Upper lobe of right lung (tissue), 1 donor: ENCODE results near the gene EML6. TPM values are rescaled to one million over a fixed set of nuclear protein-coding genes. Genes with fewer than 3 reads are reported as not detected.

ENCODE experiments used
- ATAC-seq: fragments of 200-7000 bp; cut with Tn5 transposase; one replicate; pipeline ENCODE4 v1.9.1; 2020; ENCODE audit warnings: mild to moderate bottlenecking, moderate library complexity
- DNase-seq: peaks from one replicate; pipeline ENCODE4 v3.0.0-alpha.2; 2020
- H3K27ac ChIP-seq: fragments of 200-600 bp; one replicate; pipeline ENCODE4 v1.8.0; 2022
- H3K27me3 ChIP-seq: fragments of 200-600 bp; one replicate; pipeline ENCODE4 v1.8.0; 2022; ENCODE audit warnings: mild to moderate bottlenecking
- H3K36me3 ChIP-seq: fragments of 200-600 bp; one replicate; pipeline ENCODE4 v1.8.0; 2022
- H3K4me1 ChIP-seq: fragments of 200-600 bp; one replicate; pipeline ENCODE4 v1.8.0; 2022
- H3K4me3 ChIP-seq: fragments of 200-600 bp; one replicate; pipeline ENCODE4 v1.8.0; 2022; ENCODE audit warnings: mild to moderate bottlenecking
- H3K9me3 ChIP-seq: fragments of 200-600 bp; one replicate; pipeline ENCODE4 v1.8.0; 2022
- CTCF ChIP-seq: fragments of 200-600 bp; IDR thresholded peaks from one replicate; pipeline ENCODE4 v1.8.0; 2022; ENCODE audit warnings: antibody characterized with exemption
- intact Hi-C: fragments of 100-400 bp; cut with DNase I; formaldehyde crosslinking; loops from one replicate; pipeline ENCODE4 v1.11.0; 2022
- total RNA-seq: library from RNA; stranded (reverse); fragmentation: NEBNext Ultra II Directional; extraction: Animal tissue kit (Norgen Biotek cat#: 25700); gene quantifications from one replicate; pipeline ENCODE4 v1.2.1, GENCODE V29; 2021
- donor health status: DM: no; HTN: yes; CAD: no; lungs with severe emphysema.

Gene EML6
- total RNA-seq, 1 donor from 2014 or later, result 1.4 TPM

DNA sequence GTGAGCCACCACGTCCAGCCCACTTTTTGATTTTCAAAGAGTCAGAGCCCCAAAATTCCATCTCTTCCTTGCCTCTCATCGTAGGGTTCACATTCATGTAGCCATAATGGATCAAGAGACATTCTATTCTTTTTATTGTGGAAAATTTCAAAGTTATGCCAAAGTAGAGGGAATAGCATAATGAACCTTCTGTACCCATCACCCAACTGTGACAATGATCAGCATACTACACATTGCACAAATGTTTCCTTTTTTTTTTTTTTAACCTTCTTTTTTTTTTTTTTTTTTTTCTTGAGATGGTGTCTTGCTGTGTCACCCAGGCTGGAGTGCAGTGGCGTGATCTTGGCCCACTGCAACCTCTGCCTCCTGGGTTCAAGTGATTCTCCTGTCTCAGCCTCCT, 162.4 kb downstream of the EML6 start:
- ATAC-seq, result no peak

DNA sequence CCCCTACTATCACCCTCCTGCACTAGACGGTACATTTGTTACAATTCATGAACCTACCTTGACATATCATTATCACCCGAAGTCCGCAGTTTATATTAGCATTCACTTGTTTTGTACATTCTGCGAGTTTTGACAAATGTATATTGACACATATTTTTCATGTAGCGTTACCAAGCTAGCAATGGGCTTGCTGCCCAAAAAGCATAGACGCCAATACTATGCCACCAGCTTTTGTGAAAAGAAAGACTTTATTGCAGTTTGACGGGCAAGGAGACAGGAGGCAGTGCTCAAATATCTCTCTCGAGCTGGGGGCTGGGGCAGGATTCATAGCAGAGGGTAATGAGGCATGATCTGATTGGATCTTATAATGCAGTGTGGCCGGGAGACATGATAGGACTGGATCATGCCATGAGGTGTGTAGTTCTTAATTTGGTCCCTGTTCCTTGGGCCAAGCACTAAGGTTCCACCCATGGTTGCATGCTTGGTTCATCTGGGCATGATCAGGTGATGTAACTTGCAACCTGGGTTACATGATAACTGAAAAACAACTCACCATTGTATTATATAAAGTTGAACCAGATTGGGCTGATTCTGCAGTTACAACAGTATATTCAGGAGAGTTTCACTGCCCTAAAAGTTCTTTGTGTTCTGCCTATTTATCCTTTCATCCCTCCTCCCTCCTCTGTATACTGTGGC, 164.5 kb downstream of the EML6 start:
- Histone ChIP-seq H3K4me1 (no peaks in the 10 kb centered on the region), H3K4me3 (no peak overlapping the region), H3K27me3 (no peaks in the 10 kb centered on the region), H3K27ac (no peak overlapping the region), H3K36me3 (no peaks in the 10 kb centered on the region), H3K9me3 (no peaks in the 10 kb centered on the region)
- ATAC-seq (no peak), DNase-seq (no peak)
- intact Hi-C loops, result no loop called here
- no peak for TF ChIP-seq CTCF

More for the DNA sequence above, 162.4 kb downstream of the EML6 start:
- DNase-seq, result no peak
- no peak overlapping the region for H3K4me3 ChIP-seq
- H3K36me3 ChIP-seq, result no peaks in the 10 kb centered on the region
- no peaks in the 10 kb centered on the region for H3K27me3 ChIP-seq
- intact Hi-C loops, result no loop called here
- no peak for TF ChIP-seq CTCF
- no peaks in the 10 kb centered on the region for H3K4me1 ChIP-seq
- no peak overlapping the region for H3K27ac ChIP-seq
- H3K9me3 ChIP-seq, result no peaks in the 10 kb centered on the region

GRCh38 chr2:54889053-54889452, 165.6 kb downstream of the EML6 start:
- no peaks in the 10 kb centered on the region for H3K9me3 ChIP-seq
- TF ChIP-seq CTCF, result no peak
- ATAC-seq (no peak), DNase-seq (no peak)
- intact Hi-C loops, result no loop called here
- no peak overlapping the region for H3K4me3 ChIP-seq
- H3K27me3 ChIP-seq, result no peaks in the 10 kb centered on the region
- no peaks in the 10 kb centered on the region for H3K4me1 ChIP-seq
- no peak overlapping the region for H3K27ac ChIP-seq
- H3K36me3 ChIP-seq, result no peaks in the 10 kb centered on the region

GRCh38 chr2:54891909-54892308, 168.4 kb downstream of the EML6 start:
- no peak for ATAC-seq
- intact Hi-C loops, result loop anchor here (10.0 kb wide), 1 partner anchor 283 kb away; no protein-coding TSS in a partner anchor
- no peak for DNase-seq
- no peak for TF ChIP-seq CTCF
- no peaks in the 10 kb centered on the region for H3K4me1 ChIP-seq
- no peaks in the 10 kb centered on the region for H3K27me3 ChIP-seq
- H3K27ac ChIP-seq, result no peak overlapping the region
- H3K4me3 ChIP-seq, result no peak overlapping the region
- no peaks in the 10 kb centered on the region for H3K36me3 ChIP-seq
- peaks cover 8% of the 10 kb centered on the region for H3K9me3 ChIP-seq

- ATAC-seq (no peak), DNase-seq (no peak)
- no peak overlapping the region for H3K4me3 ChIP-seq
- no peaks in the 10 kb centered on the region for H3K4me1 ChIP-seq
- intact Hi-C loops, result loop anchor here (10.0 kb wide), 1 partner anchor 280 kb away; no protein-coding TSS in a partner anchor
- TF ChIP-seq CTCF, result no peak
- H3K9me3 ChIP-seq, result peaks cover 8% of the 10 kb centered on the region
- no peaks in the 10 kb centered on the region for H3K36me3 ChIP-seq
- H3K27ac ChIP-seq, result no peak overlapping the region
- no peaks in the 10 kb centered on the region for H3K27me3 ChIP-seq
These were observed 171.0 kb downstream of the EML6 start for GRCh38 chr2:54894467-54894866.
